Pancreas (tissue), 10 donors: ENCODE results near the gene VCAM1. TPM values are rescaled to one million over a fixed set of nuclear protein-coding genes. Genes with fewer than 3 reads are reported as not detected.
A peak's percentile ranks its signal among the peaks of the same experiment; 100 is the strongest.

Experiments used
- ATAC-seq, 4 donors: fragments of 200-7000 bp; cut with Tn5 transposase; one replicate each; pipeline versions ENCODE4 v1.8.0 to v1.9.1; 2020; ENCODE audit warnings: mild to moderate bottlenecking in 4 of 4, moderate library complexity in 4 of 4
- DNase-seq, 6 donors: peaks; one replicate each; pipeline ENCODE4 v3.0.0-alpha.2; 2020
- FAIRE-seq: peaks from 2 replicates; lab custom pipeline; 2012; peaks lifted over from hg19 to GRCh38; lab: Jason Lieb, UNC
- H3K27ac ChIP-seq, 4 donors: fragments of 200-600 bp; sonication (generic); 1 replicate in 3 of 4; 2 replicates in 1 of 4; pipeline versions ENCODE4 v1.5.0 to v1.8.0; 2020
- H3K27me3 ChIP-seq, 4 donors: fragments of 200-600 bp; one replicate each; pipeline ENCODE4 v1.8.0; 2021
- H3K36me3 ChIP-seq, 3 donors: fragments of 200-600 bp; sonication (generic) in 1 of 3; one replicate each; pipeline versions ENCODE4 v1.5.0 to v1.8.0; 2020 to 2021
- H3K4me1 ChIP-seq, 3 donors: fragments of 200-600 bp; one replicate each; pipeline ENCODE4 v1.8.0; 2021
- H3K4me3 ChIP-seq, 4 donors: fragments of 200-600 bp; sonication (generic) in 2 of 4; one replicate each; pipeline versions ENCODE4 v1.5.0 to v1.8.0; 2020 to 2021
- H3K9me3 ChIP-seq, 4 donors: fragments of 200-600 bp; one replicate each; pipeline ENCODE4 v1.8.0; 2021
- CTCF ChIP-seq, 4 donors: fragments of 200-600 bp; sonication (generic) in 3 of 4; IDR thresholded peaks; one replicate each; pipeline versions ENCODE4 v1.5.0 to v1.8.0; 2021; ENCODE audit warnings: antibody characterized with exemption in 4 of 4
- WGBS, 2 donors: extraction: QIAGEN DNeasy Blood & Tissue Kit; methylation state at CpG; one replicate each; pipeline ENCODE4 v1.1.7; 2013; 5-methylcytosine and 5-hydroxymethylcytosine counted together
- intact Hi-C, 3 donors: fragments of 100-400 bp; cut with DNase I; formaldehyde crosslinking; loops; one replicate each; pipeline versions ENCODE4 v1.11.1 to v1.14.2; 2022
- polyA plus RNA-seq, 2 donors: library from polyadenylated mRNA; stranded (reverse); fragments of 200-250 nt; gene quantifications; one replicate each; pipeline ENCODE4 v1.2.3, GENCODE V29; 2013
- total RNA-seq, 6 donors: library from RNA; stranded (reverse); fragmentation: NEBNext Ultra II Directional in 4 of 6; extraction: Animal tissue kit (Norgen Biotek cat#: 25700) in 4 of 6; gene quantifications; one replicate each; pipeline versions ENCODE4 v1.2.1 to v1.2.4, GENCODE V29; 2021 to 2023
- donor health status: healthy with polysubstance abuse.
- donor health status: DM: no; HTN: no; CAD: no; lungs with moderate emphysema.
- donor health status: DM: no; HTN: no; CAD: no.
- donor health status: control.
- donor health status: control.
- donor health status: Bipolar disorder and iron deficiency.
- donor health status: DM: yes; HTN: yes; CAD: no.
- donor health status: DM: no; HTN: no; CAD: no.
- donor health status: DM: no; HTN: no; CAD: no.
- donor health status: DM: yes; HTN: yes; CAD: no.

The VCAM1 gene
- total and polyA plus RNA-seq, 8 donors, result 4.3 to 98.5 (median 11.4) TPM

- Histone ChIP-seq H3K4me1 (no peaks in the 10 kb centered on the region), H3K27ac (peak overlapping the region in 2 of 4 donors; percentile 57 to 62), H3K4me3 (peak overlapping the region in 3 of 4 donors; percentile 2 to 40 (median 22)), H3K9me3 (no peaks in the 10 kb centered on the region), H3K27me3 (no peaks in the 10 kb centered on the region), H3K36me3 (no peaks in the 10 kb centered on the region)
- FAIRE-seq (no peak), ATAC-seq (peak in 2 of 4 donors; percentile 42 to 45), DNase-seq (peak in 1 of 6 donors; percentile 22)
- WGBS, 2 donors, result 32 to 39% methylated on average over 9 of the region's 9 CpGs
- intact Hi-C loops, result no loop called here
- TF ChIP-seq CTCF (IDR thresholded peaks at IDR 0.05), result no peak
These were observed 2.1 kb downstream of the VCAM1 start for GRCh38 chr1:100721526-100722207.

GRCh38 chr1:100722221-100722620 is 2.7 kb downstream of the VCAM1 start:
- peak overlapping the region in 1 of 4 donors; percentile 40 for H3K4me3 ChIP-seq
- FAIRE-seq, result no peak
- no peak for DNase-seq

GRCh38 chr1:100724281-100724680 is 4.7 kb downstream of the VCAM1 start:
- Histone ChIP-seq H3K4me3 (peak overlapping the region in 1 of 4 donors; percentile 11), H3K27me3 (no peaks in the 10 kb centered on the region), H3K36me3 (no peaks in the 10 kb centered on the region), H3K4me1 (no peaks in the 10 kb centered on the region), H3K27ac (no peak overlapping the region), H3K9me3 (no peaks in the 10 kb centered on the region)
- intact Hi-C loops, result no loop called here
- TF ChIP-seq CTCF (IDR thresholded peaks at IDR 0.05), result no peak
- FAIRE-seq (no peak), ATAC-seq (no peak), DNase-seq (no peak)

More at GRCh38 chr1:100722221-100722620, 2.7 kb downstream of the VCAM1 start:
- Histone ChIP-seq H3K9me3 (no peaks in the 10 kb centered on the region), H3K27ac (no peak overlapping the region), H3K36me3 (no peaks in the 10 kb centered on the region), H3K4me1 (no peaks in the 10 kb centered on the region), H3K27me3 (no peaks in the 10 kb centered on the region)
- TF ChIP-seq CTCF (IDR thresholded peaks at IDR 0.05), result no peak
- intact Hi-C loops, result no loop called here
- ATAC-seq, result no peak

- 66 to 71% methylated on average over 1 of the region's 1 CpG for WGBS, 2 donors
- Histone ChIP-seq H3K27me3 (no peaks in the 10 kb centered on the region), H3K4me1 (peaks cover 0 to 1% (median 0%) of the 10 kb centered on the region in 3 donors), H3K36me3 (no peaks in the 10 kb centered on the region), H3K4me3 (no peak overlapping the region), H3K9me3 (no peaks in the 10 kb centered on the region), H3K27ac (peak overlapping the region in 1 of 4 donors; percentile 10)
- ATAC-seq (no peak), DNase-seq (no peak), FAIRE-seq (no peak)
- intact Hi-C loops, result no loop called here
- TF ChIP-seq CTCF (IDR thresholded peaks at IDR 0.05), result no peak
These were observed 10.6 kb downstream of the VCAM1 start for GRCh38 chr1:100730130-100730529.

GRCh38 chr1:100731309-100731708 is 11.8 kb downstream of the VCAM1 start:
- ATAC-seq (no peak), FAIRE-seq (no peak), DNase-seq (no peak)
- H3K4me1 ChIP-seq, result peaks cover 0 to 6% (median 2%) of the 10 kb centered on the region in 3 donors
- no peak for TF ChIP-seq CTCF (IDR thresholded peaks at IDR 0.05)
- no peaks in the 10 kb centered on the region for H3K36me3 ChIP-seq
- intact Hi-C loops, result no loop called here
- no peak overlapping the region for H3K4me3 ChIP-seq
- no peaks in the 10 kb centered on the region for H3K9me3 ChIP-seq
- H3K27ac ChIP-seq, result no peak overlapping the region
- H3K27me3 ChIP-seq, result no peaks in the 10 kb centered on the region
- 38 to 40% methylated on average over 6 of the region's 6 CpGs for WGBS, 2 donors
